GM21367 (cell line): ENCODE measurements around the gene ZNF584.
"Not testable (repeated sequence)": the region's sequence is repeated elsewhere in the genome, so short reads cannot be mapped to it uniquely, and the experiment has no call there.

Experiments used
- ATAC-seq: cut with Tn5 transposase; IDR thresholded peaks from one replicate; pipeline ENCODE4 v1.9.1; 2021; ENCODE audit not compliant: unreplicated experiment

The ZNF584 gene

GRCh38 chr19:58408152-58409009, at the start of gene ZNF584:
Gene ZNF584 (plus strand): TSS chr19:58408649. CDS start chr19:58409148, 499 bp downstream.
- peak; percentile 88 for ATAC-seq

GRCh38 chr19:58361900-58362271, 46.6 kb upstream of the ZNF584 start:
- ATAC-seq, result no peak

DNA sequence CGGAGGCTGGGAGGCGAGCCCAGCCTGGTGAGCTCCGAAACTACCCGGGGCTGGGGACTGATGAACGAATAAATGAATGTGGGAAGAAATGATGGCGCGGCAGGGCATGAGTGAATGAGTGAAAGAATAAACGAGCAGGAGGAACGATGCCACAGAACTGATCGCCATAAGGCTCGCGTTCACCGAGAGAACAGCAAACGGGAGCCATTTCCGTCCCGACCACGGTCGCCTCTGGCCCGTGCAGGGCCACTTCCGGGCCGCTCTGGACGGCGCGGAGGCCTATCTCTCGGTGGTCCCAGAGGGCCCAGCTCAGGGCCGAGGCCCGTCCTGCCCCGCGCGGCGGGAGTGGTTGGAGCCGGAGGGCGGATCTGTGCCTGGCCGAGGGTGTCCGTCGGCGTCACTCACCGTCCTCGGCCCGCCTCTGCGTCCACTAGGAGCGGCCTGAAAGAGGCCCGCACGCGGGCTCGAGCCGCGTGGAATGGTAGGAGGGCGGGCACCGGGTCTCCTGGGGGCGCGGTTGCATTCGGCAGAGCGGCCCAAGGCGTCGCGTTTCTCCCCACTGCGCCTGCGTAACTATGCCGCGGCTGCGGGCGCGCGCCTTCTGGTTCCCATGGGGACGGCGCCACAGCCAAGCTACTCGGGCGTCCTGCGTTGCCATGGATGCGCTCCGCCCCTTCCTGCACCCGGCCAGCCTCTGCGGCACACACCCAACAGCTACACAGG, 46.0 kb upstream of the ZNF584 start, which contains the start of gene ZNF497:
Gene ZNF497, minus strand, starts transcription at position 480 of the 723 bp plus-strand sequence. CDS start 5,116 bp downstream, outside the sequence.
- peak; percentile 79 for ATAC-seq

GRCh38 chr19:58364146-58364545, 44.3 kb upstream of the ZNF584 start:
- ATAC-seq, result no peak

DNA sequence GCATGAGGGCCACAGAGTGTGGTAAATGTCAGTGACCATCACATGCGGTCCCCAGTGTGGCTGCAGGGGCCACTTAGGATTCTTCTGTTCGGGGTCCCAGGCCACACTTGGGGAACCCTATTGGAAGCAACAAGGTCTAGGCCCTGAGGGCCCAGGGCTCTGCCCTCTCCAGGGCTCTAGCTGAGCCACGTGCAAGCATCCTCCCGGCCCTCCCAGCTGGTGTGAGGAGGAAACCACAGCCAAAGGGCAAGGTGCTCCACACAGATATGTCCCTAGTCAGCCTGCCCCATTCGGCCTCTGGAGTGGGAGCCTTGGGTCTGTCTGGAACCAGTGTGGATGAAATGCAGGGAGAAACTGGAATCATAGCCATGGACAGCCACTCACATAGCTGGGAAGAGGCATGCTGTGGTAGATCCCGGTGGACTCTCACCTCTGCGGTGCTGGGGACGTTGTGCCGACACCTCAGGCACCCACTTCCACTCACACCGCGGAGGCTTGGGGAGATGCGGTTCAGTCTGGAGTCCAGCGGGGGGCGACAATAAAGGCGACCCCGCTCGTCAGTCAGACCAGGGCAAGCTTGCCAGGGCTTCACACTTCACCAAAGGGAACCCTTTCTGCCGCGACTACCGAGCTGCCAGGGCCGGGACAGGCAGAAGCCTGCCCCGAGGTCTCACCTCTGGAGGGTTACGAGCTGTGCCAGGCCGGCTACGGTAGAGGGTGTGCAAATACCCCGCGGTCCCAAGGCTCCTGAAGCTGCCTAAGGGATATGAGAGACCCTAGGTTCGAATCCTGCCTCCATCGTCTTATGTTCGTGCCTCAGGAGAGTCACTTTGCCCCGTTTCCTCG, 41.6 kb upstream of the ZNF584 start:
- no peak for ATAC-seq

GRCh38 chr19:58367698-58368454, 40.6 kb upstream of the ZNF584 start:
- no peak for ATAC-seq

GRCh38 chr19:58368561-58369360, 39.7 kb upstream of the ZNF584 start:
- no peak for ATAC-seq

- no peak for ATAC-seq
Observed at GRCh38 chr19:58372311-58373133, 35.9 kb upstream of the ZNF584 start.

DNA sequence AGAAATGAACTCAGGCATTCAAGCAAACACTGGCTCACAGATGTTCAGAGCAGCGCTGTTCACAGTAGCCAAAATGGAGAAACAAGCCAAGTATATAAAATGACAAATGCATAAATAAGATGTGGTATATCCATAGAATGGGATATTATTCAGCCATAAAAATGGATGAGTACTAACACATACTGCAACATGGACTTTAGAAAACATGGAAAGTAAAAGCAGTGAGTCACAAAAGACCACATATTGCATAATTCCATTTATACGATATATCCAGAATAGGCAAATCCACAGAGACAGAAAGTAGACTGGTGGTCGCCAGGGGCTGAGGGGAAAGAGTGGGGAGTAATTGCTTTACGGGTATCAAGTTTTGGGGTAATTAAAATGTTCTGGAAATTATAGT, 34.2 kb upstream of the ZNF584 start:
- ATAC-seq, result no peak

- not testable (repeated sequence) for ATAC-seq
Observed at GRCh38 chr19:58376724-58377123, 31.7 kb upstream of the ZNF584 start.

DNA sequence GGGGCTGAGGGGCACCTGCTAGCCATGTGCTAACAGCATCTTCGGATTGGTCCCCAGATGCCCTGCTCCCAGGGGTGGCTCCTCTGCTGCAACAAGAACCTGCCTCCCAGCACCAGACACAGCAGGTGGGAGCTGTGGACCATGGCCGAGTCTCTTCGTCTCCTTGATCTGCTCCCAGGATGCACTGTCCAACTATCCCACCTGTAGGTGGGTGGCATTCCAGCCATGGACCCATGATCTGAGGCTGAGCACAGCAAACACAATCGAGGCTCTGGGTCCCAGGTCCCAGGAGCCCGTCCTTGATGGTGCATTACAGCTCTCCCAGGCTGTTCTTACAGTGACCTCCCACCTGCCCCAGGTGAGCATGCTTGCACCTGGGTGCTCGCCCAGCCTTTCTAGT, 29.2 kb upstream of the ZNF584 start:
- ATAC-seq, result no peak

- ATAC-seq, result no peak
Observed at GRCh38 chr19:58380037-58380661, 28.3 kb upstream of the ZNF584 start.

- peak; percentile 68 for ATAC-seq
Observed at GRCh38 chr19:58380662-58381459, 27.6 kb upstream of the ZNF584 start, which contains the start of gene ZNF837. Gene ZNF837 (minus strand): TSS chr19:58381030. CDS start chr19:58369332, 11,698 bp downstream.

- ATAC-seq, result no peak
Observed at GRCh38 chr19:58381460-58382212, 26.8 kb upstream of the ZNF584 start.

DNA sequence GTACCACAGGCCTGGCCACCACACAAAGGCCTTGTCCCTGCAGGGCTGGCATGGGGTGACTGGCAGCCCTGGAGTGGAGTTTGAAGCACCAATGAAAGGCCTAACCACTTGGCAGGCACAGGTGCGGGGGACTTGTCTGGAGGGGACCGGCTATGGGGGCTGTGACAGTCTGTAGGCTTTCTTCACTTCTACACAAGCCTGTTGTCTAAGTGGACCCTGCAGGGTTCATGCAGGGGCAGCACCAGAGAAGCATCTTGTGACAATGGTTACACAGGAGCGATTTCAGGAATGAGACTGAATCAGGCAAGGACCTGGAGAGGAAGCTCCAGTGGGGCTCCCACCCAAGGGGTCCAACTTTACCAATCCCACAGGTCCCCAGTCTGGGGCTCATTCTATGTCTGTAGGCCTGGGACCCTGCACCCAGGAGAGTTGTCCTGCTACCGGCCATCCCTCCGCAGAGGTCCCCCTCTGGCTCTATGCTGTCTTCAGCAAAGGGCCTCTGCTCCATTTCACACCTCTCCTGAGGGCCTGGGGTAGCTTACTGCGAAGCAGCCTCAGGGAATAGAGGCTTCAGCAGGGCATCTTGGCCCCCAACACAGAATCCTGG, 25.3 kb upstream of the ZNF584 start:
- no peak for ATAC-seq

DNA sequence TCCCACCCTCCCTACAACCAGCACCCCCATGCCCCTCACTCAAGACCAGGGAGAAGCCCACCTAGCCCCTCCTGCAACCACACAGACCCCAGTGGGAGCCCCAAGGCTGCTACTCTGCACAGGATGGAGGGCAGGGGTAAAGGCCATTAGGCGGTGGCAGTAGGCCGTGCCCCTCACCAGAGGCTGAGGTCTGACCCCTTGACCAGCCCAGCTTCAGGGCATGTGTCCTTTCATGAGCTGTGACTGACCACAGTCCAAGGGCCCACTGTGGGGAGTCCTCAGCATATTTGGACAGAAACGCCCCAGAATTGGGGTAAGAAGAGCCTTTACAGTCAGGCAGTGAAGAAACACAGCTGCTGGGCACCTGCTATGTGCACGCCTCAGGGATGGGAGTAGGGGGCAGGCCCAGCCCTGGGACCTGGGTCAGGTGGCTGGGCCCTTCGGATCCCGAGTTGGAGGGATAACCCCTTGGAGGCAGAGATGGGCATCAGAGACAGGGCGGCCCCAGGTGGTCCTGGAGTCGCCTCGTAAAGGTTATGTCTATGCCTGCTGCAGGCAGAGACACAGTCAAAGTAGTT, 23.0 kb upstream of the ZNF584 start:
- no peak for ATAC-seq
